ENCODE measurements around the gene HUNK.
"Not testable (repeated sequence)": the region's sequence is repeated elsewhere in the genome, so short reads cannot be mapped to it uniquely, and the experiment has no call there.

The HUNK gene

GRCh38 chr21:32009263-32009662 is 136.4 kb downstream of the HUNK start:
- Mint-ChIP-seq H3K4me1 (no peaks in the 10 kb centered on the region), H3K9me3 (peaks cover 6% of the 10 kb centered on the region), H3K36me3 (ENCODE audit: insufficient read depth) (no peaks in the 10 kb centered on the region), H3K27me3 (peaks cover 23% of the 10 kb centered on the region), H3K4me3 (no peak overlapping the region), H3K27ac (ENCODE audit: low read depth) (no peak overlapping the region)
- ATAC-seq (replicated peaks; ENCODE audit: extremely low read depth, poor library complexity, severe bottlenecking), result no peak
- DNase-seq (ENCODE audit: low spot score in 2 of 2), result no peak

GRCh38 chr21:32015461-32016139 is 142.8 kb downstream of the HUNK start:
- H3K27ac Mint-ChIP-seq (ENCODE audit: low read depth), result no peak overlapping the region
- peaks cover 12% of the 10 kb centered on the region for H3K27me3 Mint-ChIP-seq
- H3K4me1 Mint-ChIP-seq, result no peaks in the 10 kb centered on the region
- H3K36me3 Mint-ChIP-seq (ENCODE audit: insufficient read depth), result no peaks in the 10 kb centered on the region
- ATAC-seq (replicated peaks; ENCODE audit: extremely low read depth, poor library complexity, severe bottlenecking) (no peak), DNase-seq (ENCODE audit: low spot score in 2 of 2) (no peak)
- H3K9me3 Mint-ChIP-seq, result no peaks in the 10 kb centered on the region
- no peak overlapping the region for H3K4me3 Mint-ChIP-seq

GRCh38 chr21:32018381-32018780 is 145.6 kb downstream of the HUNK start:
- no peak overlapping the region for H3K4me3 Mint-ChIP-seq
- no peak overlapping the region for H3K27ac Mint-ChIP-seq (ENCODE audit: low read depth)
- no peaks in the 10 kb centered on the region for H3K9me3 Mint-ChIP-seq
- H3K4me1 Mint-ChIP-seq, result no peaks in the 10 kb centered on the region
- DNase-seq (ENCODE audit: low spot score in 2 of 2) (no peak), ATAC-seq (replicated peaks; ENCODE audit: extremely low read depth, poor library complexity, severe bottlenecking) (no peak)
- H3K27me3 Mint-ChIP-seq, result peaks cover 17% of the 10 kb centered on the region
- H3K36me3 Mint-ChIP-seq (ENCODE audit: insufficient read depth), result no peaks in the 10 kb centered on the region

GRCh38 chr21:32020564-32020963 is 147.7 kb downstream of the HUNK start:
- no peak for ATAC-seq (replicated peaks; ENCODE audit: extremely low read depth, poor library complexity, severe bottlenecking)
- Mint-ChIP-seq H3K27ac (ENCODE audit: low read depth) (no peak overlapping the region), H3K9me3 (no peaks in the 10 kb centered on the region), H3K4me1 (no peaks in the 10 kb centered on the region), H3K36me3 (ENCODE audit: insufficient read depth) (no peaks in the 10 kb centered on the region), H3K4me3 (no peak overlapping the region), H3K27me3 (peaks cover 22% of the 10 kb centered on the region)
- DNase-seq (ENCODE audit: low spot score in 2 of 2), result no peak

- H3K27me3 Mint-ChIP-seq, result peaks cover 22% of the 10 kb centered on the region
- no peak overlapping the region for H3K27ac Mint-ChIP-seq (ENCODE audit: low read depth)
- no peak for ATAC-seq (replicated peaks; ENCODE audit: extremely low read depth, poor library complexity, severe bottlenecking)
- no peaks in the 10 kb centered on the region for H3K9me3 Mint-ChIP-seq
- no peak for DNase-seq (ENCODE audit: low spot score in 2 of 2)
- no peak overlapping the region for H3K4me3 Mint-ChIP-seq
- H3K4me1 Mint-ChIP-seq, result no peaks in the 10 kb centered on the region
- H3K36me3 Mint-ChIP-seq (ENCODE audit: insufficient read depth), result no peaks in the 10 kb centered on the region
Measured at GRCh38 chr21:32021319-32021994, 148.6 kb downstream of the HUNK start.

DNA sequence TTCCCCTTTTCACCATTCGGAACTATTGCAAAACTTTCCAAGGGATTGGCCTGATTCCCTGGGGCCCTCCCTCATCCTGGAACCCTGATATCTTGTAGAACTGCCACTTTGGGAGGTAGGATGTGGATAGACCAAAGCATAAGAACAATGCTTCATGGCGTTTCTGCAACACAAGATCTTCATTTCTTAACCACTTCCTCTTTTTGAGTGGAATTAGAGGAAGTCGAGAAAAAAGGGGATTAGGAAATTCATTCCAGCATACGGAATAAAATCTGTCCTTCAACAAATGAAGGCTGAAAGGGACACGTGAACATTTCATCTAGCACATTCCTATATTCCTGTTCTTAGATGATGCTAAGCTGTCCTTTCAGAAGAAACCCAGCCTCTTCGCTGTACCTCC is 149.3 kb downstream of the HUNK start:
- DNase-seq (ENCODE audit: low spot score in 2 of 2), result no peak
- H3K27me3 Mint-ChIP-seq, result peaks cover 22% of the 10 kb centered on the region

GRCh38 chr21:32030146-32030652 is 157.4 kb downstream of the HUNK start:
- H3K27ac Mint-ChIP-seq (ENCODE audit: low read depth), result no peak overlapping the region
- peaks cover 6% of the 10 kb centered on the region for H3K9me3 Mint-ChIP-seq
- H3K4me1 Mint-ChIP-seq, result no peaks in the 10 kb centered on the region
- ATAC-seq (replicated peaks; ENCODE audit: extremely low read depth, poor library complexity, severe bottlenecking) (no peak), DNase-seq (ENCODE audit: low spot score in 2 of 2) (no peak)
- H3K27me3 Mint-ChIP-seq, result peaks cover 10% of the 10 kb centered on the region
- H3K36me3 Mint-ChIP-seq (ENCODE audit: insufficient read depth), result no peaks in the 10 kb centered on the region
- no peak overlapping the region for H3K4me3 Mint-ChIP-seq

More for the DNA sequence above, 149.3 kb downstream of the HUNK start:
- H3K27ac Mint-ChIP-seq (ENCODE audit: low read depth), result no peak overlapping the region
- no peaks in the 10 kb centered on the region for H3K36me3 Mint-ChIP-seq (ENCODE audit: insufficient read depth)
- ATAC-seq (replicated peaks; ENCODE audit: extremely low read depth, poor library complexity, severe bottlenecking), result no peak
- H3K4me3 Mint-ChIP-seq, result no peak overlapping the region
- no peaks in the 10 kb centered on the region for H3K9me3 Mint-ChIP-seq
- H3K4me1 Mint-ChIP-seq, result no peaks in the 10 kb centered on the region

DNA sequence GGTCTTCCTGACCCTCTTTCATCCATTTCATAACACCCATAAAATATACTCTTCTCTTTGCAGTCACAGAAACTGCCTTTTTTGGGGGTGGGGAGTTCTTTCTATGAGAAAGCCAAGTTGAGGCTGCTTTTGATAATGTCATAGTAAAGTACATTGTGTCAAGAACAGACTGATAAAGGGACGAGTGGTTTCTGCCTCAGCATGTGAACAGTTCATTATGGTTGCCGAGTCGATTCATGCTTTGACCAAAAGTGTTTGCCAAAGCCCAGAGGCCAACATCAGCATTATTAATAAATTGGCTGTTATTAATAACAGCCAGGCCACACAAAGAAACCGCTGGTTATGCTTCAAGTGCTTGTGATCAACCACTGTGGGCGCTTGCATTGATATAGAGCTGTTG is 162.0 kb downstream of the HUNK start:
- no peaks in the 10 kb centered on the region for H3K36me3 Mint-ChIP-seq (ENCODE audit: insufficient read depth)
- no peaks in the 10 kb centered on the region for H3K4me1 Mint-ChIP-seq
- ATAC-seq (replicated peaks; ENCODE audit: extremely low read depth, poor library complexity, severe bottlenecking) (no peak), DNase-seq (ENCODE audit: low spot score in 2 of 2) (no peak)
- peaks cover 6% of the 10 kb centered on the region for H3K9me3 Mint-ChIP-seq
- H3K4me3 Mint-ChIP-seq, result no peak overlapping the region
- H3K27ac Mint-ChIP-seq (ENCODE audit: low read depth), result no peak overlapping the region
- peaks cover 55% of the 10 kb centered on the region for H3K27me3 Mint-ChIP-seq

DNA sequence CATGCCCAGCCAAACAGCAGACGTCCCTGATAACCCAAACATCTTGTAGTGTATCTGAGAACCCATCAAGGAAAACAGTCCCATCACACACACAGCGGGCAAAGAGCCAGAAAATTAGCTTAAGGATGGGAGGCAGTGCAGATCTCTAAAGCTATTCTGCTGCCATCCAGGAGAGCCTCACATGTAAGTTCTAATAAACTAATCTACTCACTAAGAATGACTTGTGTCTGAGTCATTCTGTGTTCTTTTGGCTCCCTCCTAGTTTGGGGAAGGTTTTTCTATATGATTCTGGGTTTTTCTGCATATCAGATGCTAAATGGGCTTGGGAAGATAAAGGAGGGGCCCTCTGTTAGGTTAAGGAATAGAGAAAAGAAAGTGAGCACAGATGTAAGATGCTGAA is 162.8 kb downstream of the HUNK start:
- no peak for ATAC-seq (replicated peaks; ENCODE audit: extremely low read depth, poor library complexity, severe bottlenecking)
- no peak overlapping the region for H3K27ac Mint-ChIP-seq (ENCODE audit: low read depth)

GRCh38 chr21:32036756-32037155 is 163.9 kb downstream of the HUNK start:
- no peaks in the 10 kb centered on the region for H3K4me1 Mint-ChIP-seq
- H3K27ac Mint-ChIP-seq (ENCODE audit: low read depth), result no peak overlapping the region
- ATAC-seq (replicated peaks; ENCODE audit: extremely low read depth, poor library complexity, severe bottlenecking) (no peak), DNase-seq (ENCODE audit: low spot score in 2 of 2) (no peak)
- peaks cover 74% of the 10 kb centered on the region for H3K27me3 Mint-ChIP-seq
- no peaks in the 10 kb centered on the region for H3K36me3 Mint-ChIP-seq (ENCODE audit: insufficient read depth)
- no peaks in the 10 kb centered on the region for H3K9me3 Mint-ChIP-seq
- H3K4me3 Mint-ChIP-seq, result no peak overlapping the region

More for the DNA sequence above, 162.8 kb downstream of the HUNK start:
- H3K4me3 Mint-ChIP-seq, result no peak overlapping the region
- H3K4me1 Mint-ChIP-seq, result no peaks in the 10 kb centered on the region
- H3K27me3 Mint-ChIP-seq, result peaks cover 63% of the 10 kb centered on the region
- H3K9me3 Mint-ChIP-seq, result no peaks in the 10 kb centered on the region
- no peak for DNase-seq (ENCODE audit: low spot score in 2 of 2)
- no peaks in the 10 kb centered on the region for H3K36me3 Mint-ChIP-seq (ENCODE audit: insufficient read depth)

GRCh38 chr21:32038751-32039150 is 165.9 kb downstream of the HUNK start:
- H3K36me3 Mint-ChIP-seq (ENCODE audit: insufficient read depth); H3K4me3 Mint-ChIP-seq; DNase-seq (ENCODE audit: low spot score in 2 of 2); H3K4me1 Mint-ChIP-seq; H3K27ac Mint-ChIP-seq (ENCODE audit: low read depth); ATAC-seq (replicated peaks; ENCODE audit: extremely low read depth, poor library complexity, severe bottlenecking): not testable (repeated sequence)
- peaks cover 11% of the 10 kb centered on the region for H3K9me3 Mint-ChIP-seq
- H3K27me3 Mint-ChIP-seq, result peaks cover 75% of the 10 kb centered on the region

DNA sequence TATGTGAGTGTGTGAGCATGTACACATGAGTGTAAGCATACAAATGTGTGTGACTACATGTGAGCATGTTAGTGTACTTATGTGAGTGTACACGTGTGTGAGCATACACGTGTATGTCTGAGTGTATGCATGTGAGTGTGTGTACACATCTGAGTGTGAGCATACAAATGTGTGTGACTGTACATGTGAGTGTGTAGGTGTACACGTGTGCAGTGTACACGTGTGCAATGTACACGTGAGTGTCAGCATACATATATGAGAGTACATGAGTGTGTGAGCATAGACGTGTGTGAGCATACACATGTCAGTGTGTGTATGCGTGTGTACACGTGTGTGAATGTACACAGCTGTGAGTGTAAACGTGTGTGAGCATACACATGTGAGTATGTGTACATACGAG is 170.6 kb downstream of the HUNK start:
- H3K27me3 Mint-ChIP-seq, result peaks cover 40% of the 10 kb centered on the region
- no peaks in the 10 kb centered on the region for H3K4me1 Mint-ChIP-seq
- no peak overlapping the region for H3K4me3 Mint-ChIP-seq
- no peaks in the 10 kb centered on the region for H3K36me3 Mint-ChIP-seq (ENCODE audit: insufficient read depth)
- H3K27ac Mint-ChIP-seq (ENCODE audit: low read depth), result no peak overlapping the region
- ATAC-seq (replicated peaks; ENCODE audit: extremely low read depth, poor library complexity, severe bottlenecking) (no peak), DNase-seq (ENCODE audit: low spot score in 2 of 2) (no peak)
- peaks cover 11% of the 10 kb centered on the region for H3K9me3 Mint-ChIP-seq
